Bronchial epithelial cell (primary cell): ENCODE results near the gene BCL11B. TPM values are rescaled to one million over a fixed set of nuclear protein-coding genes. Genes with fewer than 3 reads are reported as not detected.

ENCODE experiments used
- DNase-seq: peaks from one replicate; pipeline ENCODE4 v3.0.0-alpha.2; 2010; ENCODE audit warnings: low read depth
- FAIRE-seq: peaks from 2 replicates; lab custom pipeline; 2011; peaks lifted over from hg19 to GRCh38; lab: Jason Lieb, UNC
- H3K27me3 ChIP-seq: 2 replicates; pipeline ENCODE4 v1.5.1; 2011; ENCODE audit warnings: low read length; ENCODE audit not compliant: control insufficient read depth, insufficient read depth
- H3K36me3 ChIP-seq: 2 replicates; pipeline ENCODE4 v1.5.1; 2011; ENCODE audit warnings: low read length; ENCODE audit not compliant: control insufficient read depth, insufficient read depth
- H3K4me3 ChIP-seq: 2 replicates; pipeline ENCODE4 v1.5.1; 2011; ENCODE audit warnings: mild to moderate bottlenecking, low read depth, low read length, control low read depth
- CTCF ChIP-seq: IDR thresholded peaks from 2 replicates; pipeline ENCODE4 v1.5.1; 2011; ENCODE audit warnings: mild to moderate bottlenecking, moderate library complexity, low read length, control low read depth, inconsistent platforms; ENCODE audit not compliant: insufficient read depth, severe bottlenecking
- total RNA-seq: library from RNA; depleted of rRNA; stranded (reverse); fragments of >200 nt; gene quantifications from 2 replicates; pipeline ENCODE4 v1.2.1, GENCODE V29; 2014

The BCL11B gene
- total RNA-seq, 1 donor from 2014 or later = 5.3 TPM

- peaks cover 1% of the 10 kb centered on the region for H3K36me3 ChIP-seq
- DNase-seq (peak; percentile 16), FAIRE-seq (peak; percentile 72)
- TF ChIP-seq CTCF = no peak
- H3K4me3 ChIP-seq = no peak overlapping the region
- peaks cover 2% of the 10 kb centered on the region for H3K27me3 ChIP-seq
Observed at GRCh38 chr14:99242816-99243721, 28.9 kb downstream of the BCL11B start.

- TF ChIP-seq CTCF = no peak
- H3K36me3 ChIP-seq = peaks cover 3% of the 10 kb centered on the region
- no peaks in the 10 kb centered on the region for H3K27me3 ChIP-seq
- FAIRE-seq (peak; percentile 50), DNase-seq (no peak)
- no peak overlapping the region for H3K4me3 ChIP-seq
Observed at GRCh38 chr14:99242238-99242637, 29.8 kb downstream of the BCL11B start.

- TF ChIP-seq CTCF = no peak
- H3K27me3 ChIP-seq = no peaks in the 10 kb centered on the region
- H3K36me3 ChIP-seq = peaks cover 3% of the 10 kb centered on the region
- no peak for FAIRE-seq
- DNase-seq = no peak
- no peak overlapping the region for H3K4me3 ChIP-seq
Observed at GRCh38 chr14:99241325-99242010, 30.5 kb downstream of the BCL11B start.

GRCh38 chr14:99240627-99241324 lies 31.2 kb downstream of the BCL11B start:
- Histone ChIP-seq H3K4me3 (no peak overlapping the region), H3K36me3 (peaks cover 5% of the 10 kb centered on the region), H3K27me3 (no peaks in the 10 kb centered on the region)
- FAIRE-seq (no peak), DNase-seq (no peak)
- no peak for TF ChIP-seq CTCF

GRCh38 chr14:99239661-99240092 lies 32.3 kb downstream of the BCL11B start:
- TF ChIP-seq CTCF = no peak
- peaks cover 5% of the 10 kb centered on the region for H3K36me3 ChIP-seq
- DNase-seq (peak; percentile 76), FAIRE-seq (no peak)
- no peaks in the 10 kb centered on the region for H3K27me3 ChIP-seq
- no peak overlapping the region for H3K4me3 ChIP-seq
